T-helper 2 cell treated with Interferon-gamma antibody and Interleukin-4, amounts not matched to agents 5 μg/mL and 100 μg/mL, for 36 hours (primary cell): Measurements from ENCODE around the gene IMPACT.

ENCODE experiments used
- DNase-seq: peaks from one replicate; pipeline ENCODE4 v3.0.0; 2021; ENCODE audit warnings: low spot score
- H3K27ac Mint-ChIP-seq: one replicate; pipeline ENCODE4 v1.8.0; 2021; ENCODE audit warnings: mild to moderate bottlenecking, mixed read lengths
- H3K27me3 Mint-ChIP-seq: one replicate; pipeline ENCODE4 v1.8.0; 2021; ENCODE audit warnings: low read depth, mixed read lengths
- H3K36me3 Mint-ChIP-seq: one replicate; pipeline ENCODE4 v1.8.0; 2021; ENCODE audit warnings: low read depth, mixed read lengths
- H3K4me1 Mint-ChIP-seq: one replicate; pipeline ENCODE4 v1.8.0; 2021; ENCODE audit warnings: low read depth, mixed read lengths
- H3K4me3 Mint-ChIP-seq: one replicate; pipeline ENCODE4 v1.8.0; 2022; ENCODE audit warnings: mild to moderate bottlenecking, moderate library complexity, mixed read lengths
- H3K9me3 Mint-ChIP-seq: one replicate; pipeline ENCODE4 v1.8.0; 2021; ENCODE audit warnings: mixed read lengths

Gene IMPACT

GRCh38 chr18:24402209-24402785, 24.2 kb upstream of the IMPACT start:
- Mint-ChIP-seq H3K27ac (no peak overlapping the region), H3K27me3 (peaks cover 73% of the 10 kb centered on the region), H3K4me1 (peaks cover 4% of the 10 kb centered on the region), H3K9me3 (no peaks in the 10 kb centered on the region), H3K36me3 (no peaks in the 10 kb centered on the region), H3K4me3 (no peak overlapping the region)
- DNase-seq, result no peak

GRCh38 chr18:24403076-24403475, 23.4 kb upstream of the IMPACT start:
- Mint-ChIP-seq H3K27ac (no peak overlapping the region), H3K9me3 (no peaks in the 10 kb centered on the region), H3K4me3 (no peak overlapping the region), H3K36me3 (no peaks in the 10 kb centered on the region), H3K27me3 (peaks cover 78% of the 10 kb centered on the region), H3K4me1 (peaks cover 1% of the 10 kb centered on the region)
- DNase-seq, result no peak

GRCh38 chr18:24404591-24404990, 21.9 kb upstream of the IMPACT start:
- Mint-ChIP-seq H3K4me1 (no peaks in the 10 kb centered on the region), H3K9me3 (no peaks in the 10 kb centered on the region), H3K27ac (no peak overlapping the region), H3K4me3 (no peak overlapping the region), H3K27me3 (peaks cover 78% of the 10 kb centered on the region), H3K36me3 (no peaks in the 10 kb centered on the region)
- DNase-seq, result no peak

- DNase-seq, result no peak
- H3K4me1 Mint-ChIP-seq, result peaks cover 10% of the 10 kb centered on the region
- H3K27me3 Mint-ChIP-seq, result peaks cover 67% of the 10 kb centered on the region
- H3K36me3 Mint-ChIP-seq, result peaks cover 4% of the 10 kb centered on the region
- H3K4me3 Mint-ChIP-seq, result no peak overlapping the region
- peaks cover 11% of the 10 kb centered on the region for H3K9me3 Mint-ChIP-seq
- H3K27ac Mint-ChIP-seq, result no peak overlapping the region
Observed at GRCh38 chr18:24408496-24408895, 18.0 kb upstream of the IMPACT start.

- H3K4me3 Mint-ChIP-seq, result no peak overlapping the region
- H3K36me3 Mint-ChIP-seq, result peaks cover 5% of the 10 kb centered on the region
- H3K27me3 Mint-ChIP-seq, result peaks cover 49% of the 10 kb centered on the region
- H3K4me1 Mint-ChIP-seq, result peaks cover 30% of the 10 kb centered on the region
- no peak overlapping the region for H3K27ac Mint-ChIP-seq
- DNase-seq, result no peak
- peaks cover 12% of the 10 kb centered on the region for H3K9me3 Mint-ChIP-seq
Observed at GRCh38 chr18:24413148-24413547, 13.3 kb upstream of the IMPACT start.

GRCh38 chr18:24414349-24415003, 12.0 kb upstream of the IMPACT start:
- no peak overlapping the region for H3K4me3 Mint-ChIP-seq
- H3K27me3 Mint-ChIP-seq, result peaks cover 46% of the 10 kb centered on the region
- peaks cover 12% of the 10 kb centered on the region for H3K9me3 Mint-ChIP-seq
- H3K27ac Mint-ChIP-seq, result peak overlapping the region; percentile 37
- H3K36me3 Mint-ChIP-seq, result peaks cover 5% of the 10 kb centered on the region
- DNase-seq, result peak; percentile 74
- H3K4me1 Mint-ChIP-seq, result peaks cover 30% of the 10 kb centered on the region

- Mint-ChIP-seq H3K4me3 (no peak overlapping the region), H3K36me3 (peaks cover 5% of the 10 kb centered on the region), H3K27me3 (peaks cover 52% of the 10 kb centered on the region), H3K27ac (no peak overlapping the region), H3K4me1 (peaks cover 29% of the 10 kb centered on the region), H3K9me3 (peaks cover 12% of the 10 kb centered on the region)
- DNase-seq, result no peak
Observed at GRCh38 chr18:24417480-24417879, 9.0 kb upstream of the IMPACT start.

- no peak overlapping the region for H3K4me3 Mint-ChIP-seq
Observed at GRCh38 chr18:24420551-24420950, 5.9 kb upstream of the IMPACT start.

GRCh38 chr18:24421831-24422230, 4.6 kb upstream of the IMPACT start:
- Mint-ChIP-seq H3K27me3 (peaks cover 64% of the 10 kb centered on the region), H3K4me3 (no peak overlapping the region), H3K27ac (no peak overlapping the region), H3K36me3 (peaks cover 11% of the 10 kb centered on the region), H3K4me1 (peaks cover 3% of the 10 kb centered on the region), H3K9me3 (peaks cover 10% of the 10 kb centered on the region)
- DNase-seq, result no peak

More at GRCh38 chr18:24420551-24420950, 5.9 kb upstream of the IMPACT start:
- H3K4me1 Mint-ChIP-seq, result peaks cover 8% of the 10 kb centered on the region
- no peak for DNase-seq
- H3K27me3 Mint-ChIP-seq, result peaks cover 68% of the 10 kb centered on the region
- H3K27ac Mint-ChIP-seq, result no peak overlapping the region
- peaks cover 2% of the 10 kb centered on the region for H3K9me3 Mint-ChIP-seq
- peaks cover 4% of the 10 kb centered on the region for H3K36me3 Mint-ChIP-seq

- peak overlapping the region; percentile 56 for H3K4me3 Mint-ChIP-seq
- H3K9me3 Mint-ChIP-seq, result peaks cover 15% of the 10 kb centered on the region
Observed at GRCh38 chr18:24426073-24426397, 435 bp upstream of the IMPACT start.

GRCh38 chr18:24427484-24427883, 1.0 kb downstream of the IMPACT start:
- DNase-seq, result no peak
- H3K27ac Mint-ChIP-seq, result no peak overlapping the region

More at GRCh38 chr18:24426073-24426397, 435 bp upstream of the IMPACT start:
- peaks cover 43% of the 10 kb centered on the region for H3K27me3 Mint-ChIP-seq
- peak overlapping the region; percentile 27 for H3K27ac Mint-ChIP-seq
- DNase-seq, result no peak
- H3K4me1 Mint-ChIP-seq, result peaks cover 10% of the 10 kb centered on the region
- H3K36me3 Mint-ChIP-seq, result peaks cover 23% of the 10 kb centered on the region

GRCh38 chr18:24428709-24429108, 2.2 kb downstream of the IMPACT start:
- H3K4me1 Mint-ChIP-seq, result peaks cover 14% of the 10 kb centered on the region
- peaks cover 21% of the 10 kb centered on the region for H3K27me3 Mint-ChIP-seq
- peaks cover 27% of the 10 kb centered on the region for H3K36me3 Mint-ChIP-seq
- no peak overlapping the region for H3K27ac Mint-ChIP-seq
- no peak for DNase-seq
- H3K4me3 Mint-ChIP-seq, result no peak overlapping the region
- H3K9me3 Mint-ChIP-seq, result peaks cover 15% of the 10 kb centered on the region

More at GRCh38 chr18:24427484-24427883, 1.0 kb downstream of the IMPACT start:
- peaks cover 15% of the 10 kb centered on the region for H3K9me3 Mint-ChIP-seq
- peaks cover 10% of the 10 kb centered on the region for H3K4me1 Mint-ChIP-seq
- peaks cover 23% of the 10 kb centered on the region for H3K36me3 Mint-ChIP-seq
- H3K4me3 Mint-ChIP-seq, result peak overlapping the region; percentile 87
- peaks cover 33% of the 10 kb centered on the region for H3K27me3 Mint-ChIP-seq

- peaks cover 17% of the 10 kb centered on the region for H3K27me3 Mint-ChIP-seq
- H3K4me1 Mint-ChIP-seq, result peaks cover 14% of the 10 kb centered on the region
- no peak for DNase-seq
- H3K27ac Mint-ChIP-seq, result no peak overlapping the region
- H3K9me3 Mint-ChIP-seq, result peaks cover 15% of the 10 kb centered on the region
- peaks cover 27% of the 10 kb centered on the region for H3K36me3 Mint-ChIP-seq
- no peak overlapping the region for H3K4me3 Mint-ChIP-seq
Observed at GRCh38 chr18:24429188-24429587, 2.7 kb downstream of the IMPACT start.

- Mint-ChIP-seq H3K9me3 (peaks cover 6% of the 10 kb centered on the region), H3K27me3 (peaks cover 7% of the 10 kb centered on the region), H3K4me1 (peaks cover 21% of the 10 kb centered on the region), H3K27ac (no peak overlapping the region), H3K4me3 (no peak overlapping the region), H3K36me3 (peaks cover 13% of the 10 kb centered on the region)
- DNase-seq, result no peak
Observed at GRCh38 chr18:24432618-24433017, 6.1 kb downstream of the IMPACT start.
